HG03097 (cell line): ENCODE measurements around the gene CAMTA1.

ENCODE experiments used
- ATAC-seq: cut with Tn5 transposase; IDR thresholded peaks from one replicate; pipeline ENCODE4 v1.9.1; 2021; ENCODE audit not compliant: unreplicated experiment, low FRiP score

Gene CAMTA1

GRCh38 chr1:7744882-7745281 lies 959.6 kb downstream of the CAMTA1 start:
- ATAC-seq: no peak

- ATAC-seq: no peak
Measured at GRCh38 chr1:7745783-7746182, 960.5 kb downstream of the CAMTA1 start.

- no peak for ATAC-seq
Measured at GRCh38 chr1:7747605-7748004, 962.4 kb downstream of the CAMTA1 start.

GRCh38 chr1:7749126-7749525 lies 963.9 kb downstream of the CAMTA1 start:
- ATAC-seq: no peak

GRCh38 chr1:7751174-7751573 lies 965.9 kb downstream of the CAMTA1 start:
- ATAC-seq: no peak

GRCh38 chr1:7752512-7753417 lies 967.5 kb downstream of the CAMTA1 start:
- no peak for ATAC-seq

GRCh38 chr1:7753641-7754040 lies 968.4 kb downstream of the CAMTA1 start:
- no peak for ATAC-seq

- no peak for ATAC-seq
Measured at GRCh38 chr1:7754234-7754633, 969.0 kb downstream of the CAMTA1 start.

- ATAC-seq: no peak
Measured at GRCh38 chr1:7755448-7755847, 970.2 kb downstream of the CAMTA1 start.

- no peak for ATAC-seq
Measured at GRCh38 chr1:7760245-7760644, 975.0 kb downstream of the CAMTA1 start.

- no peak for ATAC-seq
Measured at GRCh38 chr1:7761103-7761502, 975.8 kb downstream of the CAMTA1 start.

- no peak for ATAC-seq
Measured at GRCh38 chr1:7767176-7767575, 981.9 kb downstream of the CAMTA1 start.

- no peak for ATAC-seq
Measured at GRCh38 chr1:7768583-7768982, 983.3 kb downstream of the CAMTA1 start.

GRCh38 chr1:7769673-7770412 lies 984.6 kb downstream of the CAMTA1 start:
- no peak for ATAC-seq

GRCh38 chr1:7770669-7770996 lies 985.4 kb downstream of the CAMTA1 start:
- ATAC-seq: no peak

GRCh38 chr1:7770997-7771822 lies 986.0 kb downstream of the CAMTA1 start, which contains the start of gene VAMP3:
Gene VAMP3, plus strand, starts transcription at chr1:7771296. Its CDS starts 88 bp downstream, at chr1:7771384.
- no peak for ATAC-seq

- no peak for ATAC-seq
Measured at GRCh38 chr1:7771823-7772299, 986.6 kb downstream of the CAMTA1 start.

- ATAC-seq: no peak
Measured at GRCh38 chr1:7777591-7777990, 992.3 kb downstream of the CAMTA1 start.

GRCh38 chr1:7778133-7778628 lies 992.9 kb downstream of the CAMTA1 start:
- ATAC-seq: no peak

GRCh38 chr1:7780976-7781375 lies 995.7 kb downstream of the CAMTA1 start:
- ATAC-seq: no peak

- no peak for ATAC-seq
Measured at GRCh38 chr1:7781501-7781900, 996.2 kb downstream of the CAMTA1 start.
